Stimulated activated CD8-positive, alpha-beta memory T cell treated with anti-CD3 and anti-CD28 coated beads, Interleukin-12 subunit alpha, Interleukin-12 subunit beta, amount 100 ng/mL, for 24 hours (primary cell): ENCODE results near the gene BCOR.

ENCODE experiments used
- DNase-seq: peaks from one replicate; pipeline ENCODE4 v3.0.0-alpha.2; 2020; ENCODE audit errors: extremely low read depth

The BCOR gene

GRCh38 chrX:40019541-40019940 lies 78.2 kb downstream of the BCOR start:
- no peak for DNase-seq

GRCh38 chrX:40018041-40018440 lies 79.7 kb downstream of the BCOR start:
- DNase-seq = no peak

- DNase-seq = no peak
These were observed 81.0 kb downstream of the BCOR start for GRCh38 chrX:40016749-40017148.

- DNase-seq = no peak
These were observed 82.1 kb downstream of the BCOR start for GRCh38 chrX:40015693-40016092.

- DNase-seq = no peak
These were observed 84.2 kb downstream of the BCOR start for GRCh38 chrX:40013266-40014195.

GRCh38 chrX:40012868-40013265 lies 84.9 kb downstream of the BCOR start:
- DNase-seq = no peak

GRCh38 chrX:40012039-40012867 lies 85.5 kb downstream of the BCOR start:
- DNase-seq = no peak

GRCh38 chrX:40011322-40012038 lies 86.3 kb downstream of the BCOR start:
- no peak for DNase-seq

GRCh38 chrX:40010550-40011321 lies 87.0 kb downstream of the BCOR start:
- no peak for DNase-seq

- no peak for DNase-seq
These were observed 87.9 kb downstream of the BCOR start for GRCh38 chrX:40009890-40010289.

GRCh38 chrX:40009462-40009851 lies 88.3 kb downstream of the BCOR start:
- DNase-seq = no peak

- DNase-seq = no peak
These were observed 88.8 kb downstream of the BCOR start for GRCh38 chrX:40008791-40009461.

- DNase-seq = no peak
These were observed 89.7 kb downstream of the BCOR start for GRCh38 chrX:40007756-40008705.

GRCh38 chrX:40007131-40007755 lies 90.5 kb downstream of the BCOR start:
- DNase-seq = no peak

GRCh38 chrX:40006106-40007017 lies 91.4 kb downstream of the BCOR start:
- DNase-seq = no peak

- no peak for DNase-seq
These were observed 92.3 kb downstream of the BCOR start for GRCh38 chrX:40005292-40006011.

- no peak for DNase-seq
These were observed 92.9 kb downstream of the BCOR start for GRCh38 chrX:40004921-40005291.

- DNase-seq = no peak
These were observed 93.6 kb downstream of the BCOR start for GRCh38 chrX:40004246-40004535.
